Stimulated activated CD4-positive, alpha-beta T cell treated with anti-CD3 and anti-CD28 coated beads, TNF-alpha, amount 100 ng/mL, for 48 hours (primary cell): ENCODE data around the gene MST1.

Experiments
- DNase-seq, 3 donors: peaks; one replicate each; pipeline ENCODE4 v3.0.0-alpha.2; 2020; ENCODE audit warnings: low read depth in 3 of 3

The MST1 gene

DNA sequence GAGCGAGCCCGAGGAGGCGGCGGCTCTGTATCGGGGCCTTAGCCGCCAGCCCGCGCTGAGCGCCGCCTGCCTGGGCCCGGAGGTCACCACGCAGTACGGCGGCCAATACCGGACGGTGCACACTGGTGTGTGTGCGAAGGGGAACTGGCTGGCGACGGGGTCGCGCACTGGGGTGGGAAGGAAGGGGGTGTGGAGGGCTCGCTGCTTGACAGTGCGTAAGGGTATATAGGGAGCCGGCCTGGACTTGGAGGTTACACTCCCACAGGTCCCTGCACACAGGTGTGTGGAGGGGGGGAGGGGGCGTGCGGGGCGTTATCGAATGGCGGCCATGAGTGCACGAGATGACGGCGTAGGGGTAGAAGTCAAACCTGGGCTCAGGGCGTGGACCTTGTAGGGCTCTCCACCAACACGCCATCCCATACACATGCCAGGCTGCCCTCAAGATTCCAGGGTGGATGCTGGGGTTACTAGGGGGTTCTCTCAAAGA is 14.7 kb downstream of the MST1 start:
- no peak for DNase-seq

DNA sequence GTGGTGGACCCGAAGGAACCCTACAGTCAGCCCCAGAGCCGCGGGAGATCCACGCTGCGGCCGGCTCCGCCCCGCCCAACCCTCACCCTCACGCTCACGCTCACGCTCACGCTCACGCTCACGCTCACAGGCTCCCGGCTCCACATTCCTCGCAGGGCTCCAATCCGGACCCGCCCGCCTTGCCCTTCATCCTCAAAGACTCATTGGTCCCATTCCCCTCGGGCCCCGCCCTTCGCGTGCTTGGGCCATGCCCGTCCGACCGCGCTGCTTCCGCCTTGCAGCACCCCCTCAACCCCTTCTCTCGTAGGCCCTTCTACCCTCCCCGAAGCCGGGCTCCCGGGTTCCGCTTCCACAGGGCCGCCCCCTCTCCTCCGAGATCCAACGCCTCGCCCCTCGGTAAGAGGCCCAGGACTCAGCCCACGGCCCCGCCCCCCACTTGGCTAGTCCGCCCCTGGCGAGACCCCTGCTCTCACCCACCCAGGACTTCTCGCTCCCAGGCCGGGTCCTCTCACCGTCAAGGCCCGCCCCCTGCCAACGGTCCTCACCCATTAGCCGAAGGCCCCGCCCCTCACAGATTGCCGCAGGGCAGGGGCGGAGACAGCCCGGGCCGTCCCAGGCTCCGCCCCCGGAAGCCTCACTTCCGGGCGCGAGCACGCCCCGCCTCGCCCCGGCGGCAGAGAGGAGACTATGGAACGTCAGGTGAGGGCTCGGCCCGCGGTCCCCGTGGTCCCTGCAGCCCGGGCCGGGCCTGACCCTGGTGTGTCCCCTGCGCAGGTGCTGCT is 15.4 kb downstream of the MST1 start, which contains the start of gene APEH:
APEH (plus strand) TSS at position 637 of the 782 bp plus-strand sequence; CDS start at position 688, 51 bp downstream.
- peak; percentile 94 to 99 (median 98) for DNase-seq

DNA sequence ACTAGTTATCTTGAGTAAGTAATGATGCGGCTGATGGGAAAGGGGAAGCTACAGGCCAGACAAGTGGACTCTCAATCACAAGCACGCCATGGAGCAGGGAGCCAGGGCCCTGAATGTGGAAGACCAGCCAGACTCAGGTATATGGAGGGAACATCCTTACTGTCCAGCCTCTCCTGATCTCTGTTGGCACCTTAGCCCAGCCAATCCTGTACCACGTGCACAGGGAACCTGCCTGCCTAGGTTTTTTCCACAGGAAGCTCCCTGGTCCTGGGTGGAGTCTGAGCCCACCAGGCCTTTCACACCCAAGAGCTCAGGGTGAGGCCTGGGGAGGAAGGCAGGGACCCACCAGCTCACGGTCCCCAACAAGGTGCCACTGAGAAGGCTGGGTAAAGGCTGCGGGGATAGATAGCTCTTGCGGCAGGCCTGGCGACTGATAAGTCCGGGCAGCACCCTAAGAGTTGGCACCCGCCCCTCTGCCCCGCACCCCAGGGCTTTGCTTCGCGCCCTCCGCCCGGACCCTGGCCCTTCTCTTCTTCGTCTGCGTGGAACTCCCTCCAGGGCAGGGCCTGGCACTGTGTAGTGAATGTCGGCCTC is 16.1 kb downstream of the MST1 start:
- DNase-seq: peak in 1 of 3 donors; percentile 20

DNA sequence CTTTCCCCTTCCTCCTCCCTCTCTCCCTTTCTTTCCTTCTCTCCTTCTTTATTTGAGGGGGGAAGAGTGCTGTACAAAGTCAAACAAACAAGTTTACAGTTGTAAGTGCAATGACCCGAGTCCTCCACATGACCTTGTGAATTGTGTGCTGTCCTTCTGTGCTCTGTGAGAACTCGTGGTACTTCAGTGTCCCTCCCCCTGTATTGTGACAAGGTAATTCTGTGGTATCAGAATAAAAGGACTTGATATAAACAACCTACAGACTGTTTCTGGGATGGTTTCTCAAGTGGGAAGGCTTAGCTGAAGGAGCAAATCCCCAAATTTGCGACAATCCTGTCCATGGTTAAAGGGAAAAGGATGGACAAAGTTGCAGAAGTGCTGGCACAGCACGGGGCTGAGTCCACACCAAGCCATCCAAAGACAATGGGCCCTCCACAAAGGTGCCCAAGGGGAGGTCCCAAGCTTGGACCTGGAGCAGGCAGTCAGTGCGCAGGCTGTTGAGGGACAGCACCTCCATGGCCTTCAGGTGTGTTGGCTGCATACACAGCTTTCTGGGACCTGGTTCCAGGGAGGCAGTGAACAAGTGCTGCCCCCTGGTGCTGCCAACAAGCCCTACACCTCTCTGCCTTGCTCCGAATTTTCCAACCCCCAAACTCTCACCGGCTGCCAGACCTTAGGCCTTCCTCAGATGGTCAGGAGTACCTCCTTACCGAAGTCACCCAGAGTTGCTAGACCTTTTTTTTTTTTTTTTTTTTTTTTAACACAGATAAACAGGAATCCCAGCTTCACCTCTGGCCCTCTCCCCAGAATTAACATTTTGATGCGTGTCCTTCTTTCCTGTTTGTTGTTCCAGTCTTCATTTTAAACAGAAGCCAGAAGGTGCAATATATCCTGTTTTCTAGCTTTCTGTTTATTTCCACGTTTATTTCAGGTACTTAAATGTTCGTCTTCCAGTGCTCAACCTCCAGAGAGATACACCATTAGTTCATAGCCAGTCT is 17.7 kb downstream of the MST1 start:
- peak; percentile 45 to 67 (median 55) for DNase-seq

DNA sequence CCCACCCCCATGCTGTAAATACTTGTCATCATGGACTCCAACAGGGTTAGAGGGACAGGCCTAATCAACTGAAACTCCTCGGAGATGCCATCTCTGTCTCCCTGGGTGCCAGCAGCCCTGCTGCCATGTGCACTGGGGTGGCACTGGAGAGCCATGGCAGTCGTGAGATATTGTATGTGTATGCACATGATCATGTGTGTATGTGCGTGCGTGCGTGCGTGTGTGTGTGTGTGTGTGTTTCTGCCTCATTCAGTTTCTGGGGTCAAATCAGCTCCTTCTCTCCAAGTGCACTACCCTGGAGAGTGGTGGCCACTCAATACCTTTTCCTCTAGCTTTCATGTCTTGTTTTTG is 18.4 kb downstream of the MST1 start:
- DNase-seq: no peak

DNA sequence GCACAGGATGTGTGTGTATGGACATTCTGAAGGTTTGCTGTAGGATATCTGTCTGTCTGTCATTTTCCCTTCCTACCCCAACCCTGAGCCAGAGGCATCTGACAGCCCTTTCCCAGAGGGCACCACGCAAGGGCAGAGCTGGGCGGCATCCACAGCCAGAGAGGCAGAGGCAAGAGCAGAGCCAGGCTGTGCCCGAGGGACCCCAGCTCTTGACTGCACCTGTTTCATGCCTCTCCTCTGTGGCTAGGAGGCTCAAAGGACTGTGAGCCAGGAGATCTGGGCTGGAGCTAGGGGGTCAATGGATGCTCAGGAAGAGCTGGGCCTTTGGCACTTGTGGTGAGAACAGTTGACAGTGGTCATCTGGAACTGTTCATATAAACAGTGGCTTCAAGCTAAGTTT is 19.9 kb downstream of the MST1 start:
- no peak for DNase-seq

DNA sequence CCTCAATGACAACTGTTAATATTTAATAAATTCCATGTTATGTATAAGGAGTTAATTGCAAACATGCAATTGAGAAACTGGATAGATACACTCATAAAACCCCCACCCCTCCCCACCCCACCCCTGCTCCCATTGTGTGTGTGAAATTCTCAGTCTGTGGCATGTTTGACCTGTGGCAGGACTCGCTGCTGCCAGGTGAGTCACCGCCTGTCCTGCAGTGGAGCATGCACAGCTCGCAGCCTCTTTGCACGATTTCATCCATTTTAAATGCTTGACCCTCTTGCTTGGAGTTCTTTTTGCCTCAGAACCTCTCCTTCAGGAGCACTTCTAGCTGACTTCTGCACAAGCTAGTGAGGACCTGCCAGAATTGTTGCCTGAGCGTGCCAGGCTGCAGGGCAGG is 20.4 kb downstream of the MST1 start:
- DNase-seq: no peak

DNA sequence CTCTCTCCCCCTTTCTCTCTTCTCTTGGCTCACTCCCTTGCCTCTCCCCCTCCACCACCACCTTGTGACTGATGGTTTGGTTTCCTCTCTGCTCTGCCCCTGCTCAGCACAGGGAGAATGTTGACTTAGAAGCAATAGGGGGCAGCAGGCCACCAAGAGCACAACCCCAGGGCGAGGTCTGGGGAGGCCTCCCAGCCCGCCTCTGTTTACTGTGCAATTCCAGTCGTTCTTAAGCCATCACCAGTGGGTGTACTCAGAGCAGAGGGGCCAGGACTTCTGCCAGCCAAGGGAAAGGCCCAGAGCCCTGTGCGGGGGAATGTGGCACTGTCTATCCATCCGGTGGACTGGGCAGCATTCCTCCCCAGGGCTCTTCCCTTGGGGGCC is 20.9 kb downstream of the MST1 start:
- no peak for DNase-seq

DNA sequence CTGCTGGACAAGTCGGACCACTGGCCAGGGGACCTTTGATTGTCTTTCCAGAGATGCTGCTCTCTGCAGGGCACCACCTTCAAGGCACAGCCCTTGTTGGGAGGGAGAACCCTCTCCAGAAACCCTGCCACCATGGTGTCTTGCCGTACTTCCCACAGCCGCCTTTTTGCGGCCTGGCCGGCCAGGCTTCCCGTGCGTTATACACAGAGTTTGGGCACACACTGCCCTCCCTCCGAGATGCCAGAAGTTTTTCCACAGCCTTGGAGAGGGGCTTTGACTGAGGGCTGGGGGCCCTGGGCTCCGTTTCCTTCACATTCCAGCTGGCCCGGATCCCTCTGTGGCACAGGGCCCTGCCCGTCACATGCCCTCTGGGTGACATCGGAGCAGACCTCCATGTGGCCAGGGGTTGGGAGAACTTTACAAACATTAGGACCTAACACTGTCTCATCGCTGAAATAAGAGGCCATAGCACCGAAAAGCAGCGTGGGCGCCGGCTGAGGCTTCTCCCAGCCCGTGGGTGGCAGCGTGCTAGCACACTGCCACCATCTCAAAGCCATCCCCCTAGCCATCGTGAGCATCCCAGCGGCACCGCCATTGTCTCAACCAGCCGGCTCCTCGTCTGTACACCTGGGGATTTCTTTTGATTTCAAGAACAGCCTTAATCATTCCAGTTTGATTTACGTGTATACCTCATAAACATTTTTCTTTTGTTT is 21.4 kb downstream of the MST1 start:
- no peak for DNase-seq

DNA sequence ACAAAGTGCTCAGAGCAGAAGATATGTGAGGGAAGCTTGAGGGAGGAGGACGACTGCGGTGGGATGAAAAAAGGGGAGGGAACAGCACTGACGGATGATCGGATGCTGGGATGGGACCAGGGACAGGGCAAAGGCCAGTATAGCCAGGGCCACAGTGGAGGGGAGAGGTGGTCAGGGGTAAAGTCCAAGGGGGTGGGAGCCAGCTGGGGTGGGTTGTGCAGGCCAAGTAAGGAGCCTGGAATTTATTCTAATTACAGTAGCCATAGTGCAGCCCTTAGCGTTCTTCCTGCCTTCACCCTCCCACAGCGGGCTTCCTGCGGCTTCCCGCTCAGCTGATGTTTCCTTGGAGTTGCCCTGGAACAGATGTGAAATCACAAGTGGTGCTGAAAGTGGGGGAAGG is 22.7 kb downstream of the MST1 start:
- DNase-seq: no peak

DNA sequence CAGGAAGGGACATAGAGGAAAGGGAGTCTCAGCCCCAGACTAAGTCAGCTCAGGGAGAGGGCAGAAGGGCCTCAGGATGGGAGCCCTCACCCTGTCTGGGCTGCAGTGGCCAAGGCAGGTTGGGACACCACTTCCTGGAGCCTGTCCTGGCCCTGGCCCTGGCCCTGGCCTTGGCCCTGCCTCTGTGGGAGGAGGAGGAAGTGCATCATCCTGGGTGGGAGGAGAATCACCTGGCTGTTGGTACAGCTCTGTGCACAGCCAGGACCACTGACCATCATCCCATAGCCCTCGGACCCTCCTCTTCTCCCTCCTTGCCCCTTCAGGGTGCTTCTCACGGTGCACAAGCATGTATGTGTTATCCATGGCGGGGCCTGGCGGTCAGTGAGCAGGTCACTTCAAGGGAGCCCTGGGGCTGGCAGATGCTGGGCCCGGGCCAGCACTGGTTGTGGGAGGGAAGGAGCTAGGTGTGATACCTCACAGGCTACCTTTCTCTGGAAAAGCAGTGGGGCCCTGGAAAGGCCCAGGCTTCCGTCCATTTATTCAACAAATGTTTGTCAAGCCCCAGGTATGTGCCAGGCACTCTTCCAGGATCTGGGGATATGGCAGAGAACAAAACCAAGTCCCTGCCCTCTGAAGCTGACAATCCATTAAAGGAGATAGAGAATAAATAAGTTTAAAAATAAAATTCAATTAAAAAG is 23.3 kb downstream of the MST1 start:
- no peak for DNase-seq

DNA sequence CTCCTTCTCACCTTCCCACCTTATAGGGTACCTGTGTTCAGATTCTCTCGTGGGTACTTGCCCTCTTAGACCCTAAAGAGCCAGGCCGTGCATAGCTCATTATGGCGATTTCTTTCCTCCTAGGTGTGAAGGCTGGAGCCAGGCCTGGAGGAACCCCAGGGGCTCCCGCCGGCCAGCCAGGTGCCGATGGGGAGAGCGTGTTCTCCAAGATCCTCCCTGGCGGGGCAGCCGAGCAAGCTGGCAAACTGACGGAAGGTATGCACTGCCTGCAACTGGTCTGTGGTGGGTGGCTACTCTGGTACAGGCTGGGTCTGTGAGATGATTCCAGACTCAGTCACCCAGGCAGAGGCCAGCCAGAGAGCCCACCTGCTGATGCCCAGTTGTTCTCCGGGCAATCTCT is 25.0 kb downstream of the MST1 start:
- DNase-seq: no peak

DNA sequence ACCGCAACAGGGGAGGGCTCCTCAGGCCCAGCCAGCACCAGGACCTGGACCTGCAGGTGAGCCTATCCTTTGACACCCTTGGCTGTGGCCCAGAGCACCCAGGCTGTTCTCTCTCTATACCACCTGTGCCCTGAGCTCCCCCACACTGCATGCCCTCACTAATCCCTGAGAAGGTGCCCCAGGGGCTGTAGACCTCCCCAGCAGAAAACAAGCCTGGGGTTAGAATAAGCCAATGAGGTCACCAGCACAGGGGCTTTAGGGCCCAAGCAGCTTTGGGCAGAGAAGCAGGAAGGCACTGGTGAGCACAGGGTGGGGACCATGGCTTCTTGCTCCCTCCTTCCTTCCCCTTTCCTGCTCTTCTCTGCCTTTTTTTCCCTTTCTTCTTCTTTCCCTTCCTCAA is 25.4 kb downstream of the MST1 start:
- DNase-seq: no peak

DNA sequence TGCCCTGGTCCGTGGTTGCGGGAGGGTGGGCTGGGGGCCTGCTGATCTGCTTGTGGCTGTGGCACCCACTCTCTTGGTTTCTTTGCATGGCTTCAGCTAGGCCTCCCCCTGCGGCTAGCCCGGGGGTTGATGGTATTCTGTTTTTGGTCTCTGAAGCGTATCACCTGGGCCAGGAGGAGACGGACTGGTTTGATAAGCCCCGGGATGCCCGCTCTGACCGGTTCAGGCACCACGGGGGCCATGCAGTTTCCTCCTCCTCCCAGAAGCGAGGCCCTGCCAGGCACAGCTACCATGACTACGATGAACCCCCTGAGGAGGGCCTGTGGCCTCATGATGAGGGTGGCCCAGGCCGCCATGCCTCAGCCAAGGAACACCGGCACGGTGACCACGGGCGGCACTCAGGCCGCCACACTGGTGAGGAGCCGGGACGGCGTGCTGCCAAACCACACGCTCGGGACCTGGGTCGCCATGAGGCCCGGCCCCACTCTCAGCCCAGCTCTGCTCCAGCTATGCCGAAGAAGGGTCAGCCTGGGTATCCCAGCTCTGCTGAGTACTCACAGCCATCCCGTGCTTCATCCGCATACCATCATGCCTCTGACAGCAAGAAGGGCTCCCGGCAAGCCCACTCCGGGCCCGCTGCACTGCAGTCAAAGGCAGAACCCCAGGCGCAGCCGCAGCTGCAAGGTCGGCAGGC is 26.4 kb downstream of the MST1 start:
- no peak for DNase-seq

DNA sequence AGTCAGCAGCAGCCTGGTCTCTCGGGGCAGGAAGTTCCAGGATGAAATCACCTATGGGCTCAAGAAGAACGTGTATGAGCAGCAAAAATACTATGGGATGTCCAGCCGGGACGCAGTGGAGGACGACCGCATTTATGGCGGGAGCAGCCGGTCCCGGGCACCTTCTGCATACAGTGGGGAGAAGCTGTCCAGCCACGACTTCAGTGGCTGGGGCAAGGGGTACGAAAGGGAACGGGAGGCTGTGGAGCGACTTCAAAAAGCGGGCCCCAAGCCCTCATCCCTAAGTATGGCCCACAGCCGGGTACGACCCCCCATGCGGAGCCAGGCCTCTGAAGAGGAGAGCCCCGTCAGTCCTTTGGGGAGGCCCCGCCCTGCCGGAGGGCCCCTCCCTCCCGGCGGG is 27.3 kb downstream of the MST1 start:
- no peak for DNase-seq

DNA sequence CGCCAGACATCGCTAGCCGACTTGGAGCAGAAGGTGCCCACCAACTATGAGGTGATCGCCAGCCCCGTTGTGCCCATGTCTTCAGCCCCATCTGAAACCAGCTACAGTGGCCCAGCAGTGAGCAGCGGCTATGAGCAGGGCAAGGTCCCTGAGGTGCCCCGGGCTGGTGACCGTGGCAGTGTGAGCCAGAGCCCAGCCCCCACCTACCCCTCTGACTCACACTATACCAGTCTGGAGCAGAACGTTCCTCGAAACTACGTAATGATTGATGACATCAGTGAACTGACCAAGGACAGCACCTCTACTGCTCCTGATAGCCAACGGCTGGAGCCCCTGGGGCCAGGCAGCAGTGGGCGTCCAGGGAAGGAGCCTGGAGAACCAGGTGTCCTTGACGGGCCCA is 28.0 kb downstream of the MST1 start:
- no peak for DNase-seq

DNA sequence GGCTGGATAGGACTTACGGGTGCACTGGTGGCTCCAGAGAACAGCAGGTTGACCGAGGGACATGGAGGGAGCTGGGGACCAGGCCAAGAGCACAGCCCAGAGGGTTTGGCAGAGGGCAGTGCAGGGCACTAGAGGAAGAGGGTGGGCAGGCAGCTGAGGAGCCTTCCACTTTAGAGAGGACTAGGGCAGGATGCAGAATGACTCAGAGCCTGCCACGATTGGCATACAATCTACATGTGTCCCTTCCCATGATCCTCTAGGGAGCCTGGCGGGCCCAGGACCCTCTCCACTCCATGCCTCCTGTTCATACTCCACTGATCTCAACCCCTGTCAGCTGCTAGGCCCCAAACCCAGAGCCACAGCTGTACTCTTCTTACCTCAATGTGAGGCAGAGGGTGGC is 29.5 kb downstream of the MST1 start:
- DNase-seq: no peak

DNA sequence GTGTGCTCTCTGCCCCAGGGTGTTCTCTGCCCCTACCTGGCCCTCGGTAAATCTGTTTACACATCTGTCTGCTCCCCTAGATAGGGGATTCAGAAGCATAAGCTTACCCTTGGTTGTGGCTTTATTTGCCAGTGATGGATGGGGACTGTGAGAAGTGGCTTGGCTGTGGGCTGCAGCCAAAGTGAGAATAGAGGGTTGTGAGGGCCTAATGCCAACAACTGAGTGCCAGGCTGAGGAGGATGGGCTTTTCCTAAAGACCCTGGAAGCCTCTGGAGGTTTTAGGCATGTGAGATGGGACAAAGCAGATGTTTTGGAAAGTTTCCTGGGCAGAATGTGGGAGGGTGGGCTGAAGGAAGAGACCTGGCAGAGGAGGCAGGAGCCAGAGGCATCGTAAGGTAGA is 30.6 kb downstream of the MST1 start:
- DNase-seq: no peak

DNA sequence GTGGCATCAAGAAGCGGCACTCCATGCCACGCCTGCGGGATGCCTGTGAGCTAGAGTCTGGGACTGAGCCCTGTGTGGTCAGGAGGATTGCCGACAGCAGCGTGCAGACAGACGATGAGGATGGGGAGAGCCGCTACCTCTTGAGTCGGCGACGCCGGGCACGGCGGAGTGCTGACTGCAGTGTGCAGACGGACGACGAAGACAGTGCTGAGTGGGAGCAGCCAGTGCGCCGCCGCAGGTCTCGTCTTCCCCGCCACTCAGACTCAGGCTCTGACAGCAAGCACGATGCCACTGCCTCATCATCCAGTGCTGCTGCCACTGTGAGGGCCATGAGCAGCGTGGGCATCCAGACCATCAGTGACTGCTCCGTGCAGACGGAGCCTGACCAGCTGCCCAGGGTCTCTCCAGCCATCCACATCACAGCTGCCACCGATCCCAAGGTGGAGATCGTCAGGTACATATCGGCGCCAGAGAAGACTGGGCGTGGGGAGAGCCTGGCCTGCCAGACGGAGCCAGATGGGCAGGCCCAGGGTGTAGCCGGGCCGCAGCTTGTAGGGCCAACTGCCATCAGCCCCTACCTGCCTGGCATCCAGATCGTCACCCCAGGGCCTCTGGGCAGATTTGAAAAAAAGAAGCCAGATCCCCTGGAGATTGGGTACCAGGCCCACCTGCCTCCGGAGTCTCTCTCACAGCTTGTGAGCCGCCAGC is 31.9 kb downstream of the MST1 start:
- DNase-seq: no peak
